ENCODE results near the gene CCDC137.

The CCDC137 gene

DNA sequence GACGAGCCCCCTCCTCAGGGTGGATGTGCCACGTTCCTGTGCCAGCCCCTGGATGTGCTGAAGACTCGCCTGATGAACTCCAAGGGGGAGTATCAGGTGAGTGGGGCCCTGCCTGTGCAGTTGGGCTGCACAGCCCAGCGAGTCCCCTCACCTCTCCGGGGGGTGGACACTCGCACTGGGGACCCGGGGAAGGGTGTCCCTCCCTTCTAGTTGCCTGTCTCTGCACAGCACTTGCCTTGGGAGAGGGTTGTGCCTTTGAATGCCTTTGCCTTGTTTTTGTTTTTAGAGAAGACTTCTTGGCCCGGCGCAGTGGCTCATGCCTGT lies 51.2 kb downstream of the CCDC137 start:
- DNase-seq = no peak

DNA sequence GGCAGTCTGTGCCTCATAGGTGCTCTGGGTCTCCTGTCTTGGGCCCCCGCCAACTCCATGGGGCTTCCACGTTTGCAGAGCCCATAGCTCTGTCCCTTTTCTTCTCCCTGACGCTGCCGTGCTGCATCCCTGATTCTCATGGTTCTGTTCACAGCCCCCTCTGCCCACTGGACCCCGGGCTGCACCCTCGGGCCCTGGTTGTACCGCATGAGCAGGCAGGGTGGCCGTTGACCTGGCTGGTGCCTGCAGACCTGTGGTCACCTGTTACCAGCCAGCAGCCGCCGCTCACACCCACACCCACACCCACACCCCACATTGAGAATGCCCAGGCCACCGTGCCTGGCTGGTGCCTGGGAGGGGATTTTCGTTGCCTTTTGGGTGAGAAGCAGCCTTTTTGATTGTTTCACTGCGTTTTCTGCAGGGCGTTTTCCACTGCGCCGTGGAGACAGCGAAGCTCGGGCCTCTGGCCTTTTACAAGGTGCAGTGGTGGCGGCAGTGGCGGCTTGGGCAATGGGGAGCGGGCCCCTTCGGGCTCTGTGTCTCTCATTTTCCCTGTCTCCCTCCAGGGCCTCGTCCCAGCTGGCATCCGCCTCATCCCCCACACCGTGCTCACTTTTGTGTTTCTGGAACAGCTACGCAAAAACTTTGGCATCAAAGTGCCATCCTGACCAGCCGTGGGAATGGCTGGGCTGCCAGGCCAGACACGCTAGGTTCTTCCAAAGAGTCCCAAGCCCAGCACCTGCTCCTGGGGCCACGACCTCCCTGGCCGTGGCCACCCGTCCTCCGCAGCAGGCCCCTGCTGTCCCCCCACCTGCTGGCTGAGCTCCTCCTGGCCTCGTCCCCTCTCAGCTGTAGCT lies 53.1 kb downstream of the CCDC137 start:
- no peak for DNase-seq

DNA sequence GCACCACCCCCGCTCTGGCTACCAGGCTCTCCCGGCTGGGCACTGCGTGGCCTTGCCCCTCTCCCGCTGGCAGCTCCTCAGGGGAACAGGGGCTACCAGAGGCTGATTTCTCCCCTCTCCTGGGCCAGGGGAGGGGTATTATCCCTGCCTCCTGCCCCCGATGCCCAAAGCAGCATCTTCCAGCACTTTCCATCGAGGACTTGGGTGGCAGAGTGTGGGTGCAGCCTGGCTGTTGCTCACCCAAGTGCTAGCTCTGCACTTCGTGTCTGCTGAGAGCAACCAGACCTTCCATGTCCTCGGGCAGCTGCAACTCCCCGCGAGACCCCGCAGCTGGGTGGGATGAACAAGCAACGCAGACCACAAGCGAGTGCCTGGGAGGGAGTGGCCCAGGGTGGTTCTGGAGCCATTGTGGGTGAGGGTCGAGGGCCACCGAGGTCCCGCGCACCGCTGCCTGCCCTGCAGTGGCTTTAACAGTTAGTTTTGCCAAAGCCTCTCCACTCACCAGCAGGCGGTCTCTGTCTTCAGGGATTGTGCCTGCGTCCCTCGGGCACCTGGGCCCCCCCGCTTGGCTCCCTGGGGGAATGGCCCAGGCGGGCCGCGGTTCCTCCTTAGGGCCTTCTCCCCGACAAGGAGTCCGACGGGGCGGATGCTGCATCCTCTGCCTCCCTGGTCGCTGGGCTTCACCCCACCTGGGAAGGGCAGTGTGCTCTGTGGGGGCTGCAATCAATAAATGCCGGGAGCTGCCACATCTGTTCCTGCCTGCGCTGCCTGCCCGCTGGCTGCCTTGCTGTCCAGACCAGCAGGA lies 53.9 kb downstream of the CCDC137 start:
- DNase-seq = no peak

DNA sequence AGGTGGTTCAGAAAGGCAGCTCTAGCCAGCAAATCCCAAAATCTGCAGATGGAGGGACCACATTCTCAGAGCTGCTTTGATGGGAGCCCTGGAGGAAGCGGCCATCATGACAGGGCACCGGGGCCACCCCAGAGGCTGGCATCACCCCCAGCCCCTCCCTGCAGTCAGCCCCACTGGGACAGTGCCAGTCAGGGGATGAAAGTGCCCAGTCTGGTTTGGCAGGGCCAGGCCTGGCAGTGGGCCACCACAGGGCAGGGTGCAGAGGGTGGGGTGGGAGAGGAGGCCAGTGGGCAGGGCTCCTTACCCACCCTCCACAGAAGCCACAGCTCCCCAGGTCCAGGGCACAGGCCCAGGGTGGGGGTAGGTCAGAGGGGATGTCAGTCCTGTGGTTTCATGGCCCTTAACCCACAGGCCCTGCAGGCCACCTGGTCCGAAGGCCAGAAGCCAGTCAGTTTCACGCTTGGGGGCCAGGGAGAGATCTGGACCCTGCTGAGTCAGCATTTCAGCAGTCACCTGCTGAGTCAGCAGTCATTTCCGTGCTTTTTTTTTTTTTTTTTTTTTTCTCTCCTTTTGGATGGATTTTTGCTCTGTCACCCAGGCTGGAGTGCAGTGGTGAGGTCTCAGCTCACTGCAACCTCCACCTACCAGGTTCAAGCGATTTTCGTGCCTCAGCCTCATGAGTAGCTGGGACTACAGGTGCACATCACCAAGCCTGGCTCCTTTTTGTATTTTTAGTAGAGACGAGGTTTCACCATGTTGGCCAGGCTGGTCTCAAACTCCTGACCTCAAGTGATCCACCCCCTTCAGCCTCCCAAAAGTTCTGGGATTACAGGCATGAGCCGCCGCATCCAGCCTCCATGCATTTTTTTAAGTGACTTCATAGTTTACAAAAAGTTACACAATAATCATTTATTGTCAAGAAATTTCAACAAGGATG lies 55.9 kb downstream of the CCDC137 start:
- no peak for DNase-seq
